Mononuclear cell (primary cell): ENCODE measurements around the gene BCAT1. TPM values are rescaled to one million over a fixed set of nuclear protein-coding genes. Genes with fewer than 3 reads are reported as not detected.
"Not testable (repeated sequence)": the region's sequence is repeated elsewhere in the genome, so short reads cannot be mapped to it uniquely, and the experiment has no call there.

Experiments used
- H3K27me3 ChIP-seq: 2 replicates; pipeline ENCODE4 v1.6.0; 2011; ENCODE audit warnings: low read length, control low read depth; ENCODE audit not compliant: insufficient read depth
- H3K4me1 ChIP-seq: 2 replicates; pipeline ENCODE4 v1.5.1; 2011; ENCODE audit warnings: mild to moderate bottlenecking, low read length, control low read depth; ENCODE audit not compliant: insufficient read depth
- H3K4me3 ChIP-seq: 2 replicates; pipeline ENCODE4 v1.5.1; 2011; ENCODE audit warnings: mild to moderate bottlenecking, low read length, moderate library complexity
- H3K9me3 ChIP-seq: 2 replicates; pipeline ENCODE4 v1.5.1; 2011; ENCODE audit warnings: low read depth, mild to moderate bottlenecking, control low read depth, low read length
- total RNA-seq: library from RNA; depleted of rRNA; stranded (reverse); fragments of >200 nt; gene quantifications from one replicate; pipeline ENCODE4 v1.2.3, GENCODE V29; 2012

Gene BCAT1
- total RNA-seq, 1 donor: 6.5 TPM

GRCh38 chr12:24922090-24922489, 26.8 kb downstream of the BCAT1 start:
- Histone ChIP-seq H3K9me3 (no peaks in the 10 kb centered on the region), H3K4me3 (no peak overlapping the region), H3K4me1 (peaks cover 9% of the 10 kb centered on the region), H3K27me3 (no peaks in the 10 kb centered on the region)

- H3K4me1 ChIP-seq: peaks cover 9% of the 10 kb centered on the region
- no peaks in the 10 kb centered on the region for H3K9me3 ChIP-seq
- H3K27me3 ChIP-seq: no peaks in the 10 kb centered on the region
- no peak overlapping the region for H3K4me3 ChIP-seq
Observed at GRCh38 chr12:24921251-24922038, 27.5 kb downstream of the BCAT1 start.

- Histone ChIP-seq H3K27me3 (no peaks in the 10 kb centered on the region), H3K9me3 (no peaks in the 10 kb centered on the region), H3K4me1 (peaks cover 9% of the 10 kb centered on the region)
Observed at GRCh38 chr12:24920141-24920540, 28.8 kb downstream of the BCAT1 start.

GRCh38 chr12:24919346-24920001, 29.4 kb downstream of the BCAT1 start:
- no peaks in the 10 kb centered on the region for H3K9me3 ChIP-seq

More at GRCh38 chr12:24920141-24920540, 28.8 kb downstream of the BCAT1 start:
- no peak overlapping the region for H3K4me3 ChIP-seq

GRCh38 chr12:24918596-24918995, 30.3 kb downstream of the BCAT1 start:
- Histone ChIP-seq H3K4me1 (peaks cover 9% of the 10 kb centered on the region), H3K4me3 (no peak overlapping the region), H3K9me3 (no peaks in the 10 kb centered on the region), H3K27me3 (no peaks in the 10 kb centered on the region)

More at GRCh38 chr12:24919346-24920001, 29.4 kb downstream of the BCAT1 start:
- no peak overlapping the region for H3K4me3 ChIP-seq
- peaks cover 9% of the 10 kb centered on the region for H3K4me1 ChIP-seq
- no peaks in the 10 kb centered on the region for H3K27me3 ChIP-seq

GRCh38 chr12:24915501-24915900, 33.4 kb downstream of the BCAT1 start:
- H3K4me1 ChIP-seq: no peaks in the 10 kb centered on the region
- no peaks in the 10 kb centered on the region for H3K27me3 ChIP-seq
- H3K9me3 ChIP-seq: no peaks in the 10 kb centered on the region
- no peak overlapping the region for H3K4me3 ChIP-seq

- Histone ChIP-seq H3K4me3 (no peak overlapping the region), H3K9me3 (no peaks in the 10 kb centered on the region), H3K27me3 (no peaks in the 10 kb centered on the region), H3K4me1 (peaks cover 4% of the 10 kb centered on the region)
Observed at GRCh38 chr12:24913953-24914352, 34.9 kb downstream of the BCAT1 start.

GRCh38 chr12:24913130-24913529, 35.8 kb downstream of the BCAT1 start:
- Histone ChIP-seq H3K4me3 (no peak overlapping the region), H3K4me1 (peaks cover 4% of the 10 kb centered on the region), H3K27me3 (no peaks in the 10 kb centered on the region), H3K9me3 (no peaks in the 10 kb centered on the region)

- peaks cover 4% of the 10 kb centered on the region for H3K4me1 ChIP-seq
- H3K27me3 ChIP-seq: no peaks in the 10 kb centered on the region
- H3K4me3 ChIP-seq: no peak overlapping the region
- H3K9me3 ChIP-seq: no peaks in the 10 kb centered on the region
Observed at GRCh38 chr12:24911271-24911791, 37.6 kb downstream of the BCAT1 start.

GRCh38 chr12:24910192-24910591, 38.7 kb downstream of the BCAT1 start:
- H3K4me3 ChIP-seq, H3K9me3 ChIP-seq: not testable (repeated sequence)

GRCh38 chr12:24909667-24910066, 39.2 kb downstream of the BCAT1 start:
- Histone ChIP-seq H3K4me3 (no peak overlapping the region), H3K4me1 (peaks cover 4% of the 10 kb centered on the region), H3K27me3 (no peaks in the 10 kb centered on the region), H3K9me3 (no peaks in the 10 kb centered on the region)

More at GRCh38 chr12:24910192-24910591, 38.7 kb downstream of the BCAT1 start:
- H3K27me3 ChIP-seq, H3K4me1 ChIP-seq: not testable (repeated sequence)

GRCh38 chr12:24907464-24907863, 41.4 kb downstream of the BCAT1 start:
- peaks cover 9% of the 10 kb centered on the region for H3K27me3 ChIP-seq
- H3K4me1 ChIP-seq: peaks cover 22% of the 10 kb centered on the region
- H3K9me3 ChIP-seq: no peaks in the 10 kb centered on the region
- no peak overlapping the region for H3K4me3 ChIP-seq

- Histone ChIP-seq H3K9me3 (no peaks in the 10 kb centered on the region), H3K27me3 (peaks cover 11% of the 10 kb centered on the region)
Observed at GRCh38 chr12:24906141-24906540, 42.8 kb downstream of the BCAT1 start.

GRCh38 chr12:24905431-24905830, 43.5 kb downstream of the BCAT1 start:
- peaks cover 11% of the 10 kb centered on the region for H3K27me3 ChIP-seq
- H3K9me3 ChIP-seq: no peaks in the 10 kb centered on the region

More at GRCh38 chr12:24906141-24906540, 42.8 kb downstream of the BCAT1 start:
- Histone ChIP-seq H3K4me3 (no peak overlapping the region), H3K4me1 (peaks cover 33% of the 10 kb centered on the region)

GRCh38 chr12:24904871-24905270, 44.0 kb downstream of the BCAT1 start:
- no peak overlapping the region for H3K4me3 ChIP-seq

More at GRCh38 chr12:24905431-24905830, 43.5 kb downstream of the BCAT1 start:
- Histone ChIP-seq H3K4me1 (peaks cover 37% of the 10 kb centered on the region), H3K4me3 (no peak overlapping the region)

More at GRCh38 chr12:24904871-24905270, 44.0 kb downstream of the BCAT1 start:
- Histone ChIP-seq H3K4me1 (peaks cover 39% of the 10 kb centered on the region), H3K9me3 (no peaks in the 10 kb centered on the region), H3K27me3 (peaks cover 11% of the 10 kb centered on the region)
